Measurements from ENCODE around the gene SLC25A53.
A peak's percentile ranks its signal among the peaks of the same experiment; 100 is the strongest.
"Not testable (repeated sequence)": the region's sequence is repeated elsewhere in the genome, so short reads cannot be mapped to it uniquely, and the experiment has no call there.

The SLC25A53 gene

GRCh38 chrX:104117759-104118158 is 39.0 kb downstream of the SLC25A53 start:
- no peaks in the 10 kb centered on the region for H3K27me3 ChIP-seq (ENCODE audit: insufficient read depth, low read length)
- no peaks in the 10 kb centered on the region for H3K36me3 ChIP-seq (ENCODE audit: insufficient read depth, low read length)
- H3K9me3 ChIP-seq (ENCODE audit: low read length): no peaks in the 10 kb centered on the region
- H2AFZ ChIP-seq (ENCODE audit: low read depth, low read length): no peak overlapping the region
- H3K4me1 ChIP-seq (ENCODE audit: insufficient read depth, low read length): peaks cover 15% of the 10 kb centered on the region
- no peak overlapping the region for H3K4me3 ChIP-seq (ENCODE audit: low read length)

GRCh38 chrX:104113222-104113965 is 43.4 kb downstream of the SLC25A53 start:
- Histone ChIP-seq H3K36me3 (ENCODE audit: insufficient read depth, low read length) (no peaks in the 10 kb centered on the region), H3K4me3 (ENCODE audit: low read length) (peak overlapping the region; percentile 66), H2AFZ (ENCODE audit: low read depth, low read length) (no peak overlapping the region), H3K9me3 (ENCODE audit: low read length) (no peaks in the 10 kb centered on the region), H3K4me1 (ENCODE audit: insufficient read depth, low read length) (peaks cover 13% of the 10 kb centered on the region), H3K27me3 (ENCODE audit: insufficient read depth, low read length) (no peaks in the 10 kb centered on the region)

- peaks cover 11% of the 10 kb centered on the region for H3K4me1 ChIP-seq (ENCODE audit: insufficient read depth, low read length)
- peak within 1 kb of the TSS; percentile 66 for H3K4me3 ChIP-seq (ENCODE audit: low read length)
- no peaks in the 10 kb centered on the region for H3K27me3 ChIP-seq (ENCODE audit: insufficient read depth, low read length)
- no peaks in the 10 kb centered on the region for H3K9me3 ChIP-seq (ENCODE audit: low read length)
- H2AFZ ChIP-seq (ENCODE audit: low read depth, low read length): peak within 1 kb of the TSS; percentile 58
- no peaks in the 10 kb centered on the region for H3K36me3 ChIP-seq (ENCODE audit: insufficient read depth, low read length)
Measured at GRCh38 chrX:104112326-104112951, 44.4 kb downstream of the SLC25A53 start, which contains the start of gene ZCCHC18. Gene ZCCHC18, plus strand, starts transcription at chrX:104112523. Its CDS starts 1,589 bp downstream, at chrX:104114112.

GRCh38 chrX:104110491-104111240 is 46.1 kb downstream of the SLC25A53 start:
- H3K4me3 ChIP-seq (ENCODE audit: low read length); H3K9me3 ChIP-seq (ENCODE audit: low read length); H2AFZ ChIP-seq (ENCODE audit: low read depth, low read length); H3K27me3 ChIP-seq (ENCODE audit: insufficient read depth, low read length); H3K36me3 ChIP-seq (ENCODE audit: insufficient read depth, low read length): not testable (repeated sequence)
- peaks cover 20% of the 10 kb centered on the region for H3K4me1 ChIP-seq (ENCODE audit: insufficient read depth, low read length)

GRCh38 chrX:104108955-104109354 is 47.9 kb downstream of the SLC25A53 start:
- Histone ChIP-seq H3K27me3 (ENCODE audit: insufficient read depth, low read length) (no peaks in the 10 kb centered on the region), H3K9me3 (ENCODE audit: low read length) (no peaks in the 10 kb centered on the region), H2AFZ (ENCODE audit: low read depth, low read length) (no peak overlapping the region), H3K4me1 (ENCODE audit: insufficient read depth, low read length) (peaks cover 20% of the 10 kb centered on the region), H3K36me3 (ENCODE audit: insufficient read depth, low read length) (no peaks in the 10 kb centered on the region), H3K4me3 (ENCODE audit: low read length) (no peak overlapping the region)

GRCh38 chrX:104105330-104106262 is 51.2 kb downstream of the SLC25A53 start:
- Histone ChIP-seq H3K9me3 (ENCODE audit: low read length) (no peaks in the 10 kb centered on the region), H2AFZ (ENCODE audit: low read depth, low read length) (no peak overlapping the region), H3K36me3 (ENCODE audit: insufficient read depth, low read length) (no peaks in the 10 kb centered on the region), H3K4me1 (ENCODE audit: insufficient read depth, low read length) (peaks cover 13% of the 10 kb centered on the region), H3K27me3 (ENCODE audit: insufficient read depth, low read length) (no peaks in the 10 kb centered on the region), H3K4me3 (ENCODE audit: low read length) (no peak overlapping the region)

- Histone ChIP-seq H2AFZ (ENCODE audit: low read depth, low read length) (no peak overlapping the region), H3K36me3 (ENCODE audit: insufficient read depth, low read length) (no peaks in the 10 kb centered on the region), H3K27me3 (ENCODE audit: insufficient read depth, low read length) (no peaks in the 10 kb centered on the region), H3K4me1 (ENCODE audit: insufficient read depth, low read length) (peaks cover 13% of the 10 kb centered on the region), H3K9me3 (ENCODE audit: low read length) (no peaks in the 10 kb centered on the region), H3K4me3 (ENCODE audit: low read length) (no peak overlapping the region)
Measured at GRCh38 chrX:104104676-104105075, 52.1 kb downstream of the SLC25A53 start.

- H3K27me3 ChIP-seq (ENCODE audit: insufficient read depth, low read length): no peaks in the 10 kb centered on the region
- H3K4me1 ChIP-seq (ENCODE audit: insufficient read depth, low read length): no peaks in the 10 kb centered on the region
- H3K36me3 ChIP-seq (ENCODE audit: insufficient read depth, low read length): no peaks in the 10 kb centered on the region
- no peak overlapping the region for H3K4me3 ChIP-seq (ENCODE audit: low read length)
- H2AFZ ChIP-seq (ENCODE audit: low read depth, low read length): no peak overlapping the region
- no peaks in the 10 kb centered on the region for H3K9me3 ChIP-seq (ENCODE audit: low read length)
Measured at GRCh38 chrX:104098919-104099318, 57.9 kb downstream of the SLC25A53 start.

GRCh38 chrX:104098151-104098808 is 58.5 kb downstream of the SLC25A53 start:
- no peaks in the 10 kb centered on the region for H3K9me3 ChIP-seq (ENCODE audit: low read length)
- no peak overlapping the region for H2AFZ ChIP-seq (ENCODE audit: low read depth, low read length)
- no peaks in the 10 kb centered on the region for H3K27me3 ChIP-seq (ENCODE audit: insufficient read depth, low read length)
- no peaks in the 10 kb centered on the region for H3K4me1 ChIP-seq (ENCODE audit: insufficient read depth, low read length)
- no peak overlapping the region for H3K4me3 ChIP-seq (ENCODE audit: low read length)
- no peaks in the 10 kb centered on the region for H3K36me3 ChIP-seq (ENCODE audit: insufficient read depth, low read length)

GRCh38 chrX:104085919-104086318 is 70.9 kb downstream of the SLC25A53 start:
- no peaks in the 10 kb centered on the region for H3K36me3 ChIP-seq (ENCODE audit: insufficient read depth, low read length)
- no peak overlapping the region for H2AFZ ChIP-seq (ENCODE audit: low read depth, low read length)
- H3K4me1 ChIP-seq (ENCODE audit: insufficient read depth, low read length): no peaks in the 10 kb centered on the region
- no peak overlapping the region for H3K4me3 ChIP-seq (ENCODE audit: low read length)
- H3K9me3 ChIP-seq (ENCODE audit: low read length): no peaks in the 10 kb centered on the region
- peaks cover 2% of the 10 kb centered on the region for H3K27me3 ChIP-seq (ENCODE audit: insufficient read depth, low read length)

GRCh38 chrX:104085477-104085876 is 71.3 kb downstream of the SLC25A53 start:
- H3K4me1 ChIP-seq (ENCODE audit: insufficient read depth, low read length): no peaks in the 10 kb centered on the region
- H3K4me3 ChIP-seq (ENCODE audit: low read length): no peak overlapping the region
- H3K27me3 ChIP-seq (ENCODE audit: insufficient read depth, low read length): peaks cover 2% of the 10 kb centered on the region
- H2AFZ ChIP-seq (ENCODE audit: low read depth, low read length): no peak overlapping the region
- no peaks in the 10 kb centered on the region for H3K9me3 ChIP-seq (ENCODE audit: low read length)
- H3K36me3 ChIP-seq (ENCODE audit: insufficient read depth, low read length): no peaks in the 10 kb centered on the region
